HCT116 (cell line): ENCODE measurements around the gene SPRED1. TPM values are rescaled to one million over a fixed set of nuclear protein-coding genes. Genes with fewer than 3 reads are reported as not detected.

ENCODE experiments used
- ATAC-seq: fragments of 200-7000 bp; cut with Tn5 transposase; 2 replicates; pipeline ENCODE4 v1.9.1; 2020; ENCODE audit warnings: mild to moderate bottlenecking, moderate library complexity
- BruUV-seq: library from RNA; stranded (reverse); fragments of 400-500 nt; replicated peaks from 2 replicates; lab custom pipeline; 2021; lab: Mats Ljungman, UMichigan
- CTCF ChIA-PET: fragments of 300-600 bp; sonication (Branson Sonifier 250); formaldehyde crosslinking; loops from one replicate; lab custom pipeline; 2021; ENCODE audit warnings: antibody characterized with exemption; lab: Charles Lee
- POLR2A ChIA-PET: fragments of 300-600, 350-600 bp; sonication (Branson Sonifier 250); formaldehyde crosslinking; loops from one replicate; lab custom pipeline; 2021; ENCODE audit warnings: antibody characterized with exemption; lab: Charles Lee
- RAD21 ChIA-PET, 2 experiments: fragments of 300-600 bp; sonication (Branson Sonifier 250); formaldehyde crosslinking; loops; one replicate each; lab custom pipeline; 2023; ENCODE audit warnings: low total read pairs in 2 of 2; ENCODE audit not compliant: uncharacterized antibody in 2 of 2, unreplicated experiment in 2 of 2, low non-redundant PET in 1 of 2; lab: Charles Lee
- DNase-seq: peaks from one replicate; pipeline ENCODE4 v3.0.0-alpha.2; 2010; ENCODE audit warnings: low read depth, low spot score
- H2AFZ ChIP-seq: fragments of 200-600 bp; shearing (Covaris generic), sonication (generic); 2 replicates; pipeline ENCODE4 v1.6.1; 2017; ENCODE audit warnings: low read depth, mixed run types, mixed read lengths, antibody characterized with exemption, low read length; ENCODE audit not compliant: poor library complexity, severe bottlenecking
- H3K27ac ChIP-seq: 2 replicates; pipeline ENCODE4 v1.5.1; 2012; ENCODE audit warnings: low read depth, low read length
- H3K27me3 ChIP-seq: fragments of 200-600 bp; sonication (generic); 2 replicates; pipeline ENCODE4 v1.6.1; 2016; ENCODE audit warnings: mixed run types, low read length, mixed read lengths; ENCODE audit not compliant: insufficient read depth
- H3K36me3 ChIP-seq, 2 experiments: fragments of 200-500 bp in 1 of 2; fragments of 200-600 bp in 1 of 2; sonication (Bioruptor generic) in 1 of 2; sonication (generic) in 1 of 2; 2 replicates each; pipeline versions ENCODE4 v1.5.1 to v1.6.1; 2014 to 2016; ENCODE audit warnings: low read length in 2 of 2, inconsistent platforms in 1 of 2, mixed read lengths in 1 of 2, mixed run types in 1 of 2; ENCODE audit not compliant: insufficient read depth in 2 of 2, control insufficient read depth in 1 of 2
- H3K4me1 ChIP-seq, 2 experiments: fragments of 200-600 bp in 1 of 2; sonication (generic) in 1 of 2; 2 replicates each; pipeline versions ENCODE4 v1.5.1 to v1.6.1; 2012 to 2017; ENCODE audit warnings: low read length in 2 of 2, inconsistent platforms in 1 of 2, mild to moderate bottlenecking in 1 of 2, mixed read lengths in 1 of 2, mixed run types in 1 of 2, moderate library complexity in 1 of 2; ENCODE audit not compliant: insufficient read depth in 2 of 2, control insufficient read depth in 1 of 2
- H3K4me2 ChIP-seq: fragments of 200-600 bp; sonication (generic); 2 replicates; pipeline ENCODE4 v1.6.1; 2017; ENCODE audit warnings: mixed run types, low read length, mixed read lengths
- H3K4me3 ChIP-seq, 2 experiments: fragments of 200-600 bp in 1 of 2; sonication (generic) in 1 of 2; replicated peaks in 1 of 2; 2 replicates each; pipeline ENCODE4 v1.5.1; 2011 to 2016; ENCODE audit warnings: low read length in 2 of 2, control low read depth in 1 of 2, low read depth in 1 of 2, mild to moderate bottlenecking in 1 of 2, mixed read lengths in 1 of 2, mixed run types in 1 of 2
- H3K79me2 ChIP-seq: fragments of 200-600 bp; sonication (generic); 2 replicates; pipeline ENCODE4 v1.6.1; 2017; ENCODE audit warnings: mild to moderate bottlenecking, mixed run types, low read length, moderate library complexity, mixed read lengths; ENCODE audit not compliant: insufficient read depth
- H3K9ac ChIP-seq: fragments of 200-600 bp; sonication (generic); 2 replicates; pipeline ENCODE4 v1.6.1; 2016; ENCODE audit warnings: low read length, mixed read lengths
- H3K9me2 ChIP-seq: fragments of 200-600 bp; sonication (generic), shearing (Covaris generic); 2 replicates; pipeline ENCODE4 v1.6.1; 2017; ENCODE audit warnings: mixed run types, mild to moderate bottlenecking, moderate library complexity; ENCODE audit not compliant: insufficient read depth
- H3K9me3 ChIP-seq, 2 experiments: fragments of 200-500 bp in 1 of 2; fragments of 200-600 bp in 1 of 2; sonication (Bioruptor generic) in 1 of 2; sonication (generic) in 1 of 2; 2 replicates each; pipeline ENCODE4 v1.6.1; 2014 to 2017; ENCODE audit warnings: low read length in 2 of 2, mixed read lengths in 2 of 2, inconsistent platforms in 1 of 2, low read depth in 1 of 2, mild to moderate bottlenecking in 1 of 2, mixed run types in 1 of 2, moderate library complexity in 1 of 2; ENCODE audit not compliant: control insufficient read depth in 1 of 2, insufficient read depth in 1 of 2
- H4K20me1 ChIP-seq: fragments of 200-600 bp; sonication (generic), shearing (Covaris generic); 2 replicates; pipeline ENCODE4 v1.6.1; 2017; ENCODE audit warnings: mixed run types, mild to moderate bottlenecking, moderate library complexity; ENCODE audit not compliant: insufficient read depth
- ATF3 ChIP-seq: IDR thresholded peaks from 2 replicates; pipeline ENCODE4 v1.6.1; 2012
- CBX3 ChIP-seq: IDR thresholded peaks from 2 replicates; pipeline ENCODE4 v1.6.1; 2012; ENCODE audit warnings: low read depth
- CEBPB ChIP-seq: IDR thresholded peaks from 2 replicates; pipeline ENCODE4 v1.6.1; 2012; ENCODE audit warnings: low read depth
- EGR1 ChIP-seq: IDR thresholded peaks from 2 replicates; pipeline ENCODE4 v1.6.1; 2012; ENCODE audit warnings: low read depth
- EZH2phosphoT487 ChIP-seq: fragments of 200-600 bp; IDR thresholded peaks from 2 replicates; pipeline ENCODE4 v1.6.1; 2018; ENCODE audit warnings: antibody characterized with exemption, borderline replicate concordance
- FOSL1 ChIP-seq: IDR thresholded peaks from 2 replicates; pipeline ENCODE4 v1.6.1; 2012; ENCODE audit warnings: low read depth
- JUND ChIP-seq: IDR thresholded peaks from 2 replicates; pipeline ENCODE4 v1.6.1; 2012
- MAX ChIP-seq: IDR thresholded peaks from 2 replicates; pipeline ENCODE4 v1.6.1; 2012
- POLR2AphosphoS5 ChIP-seq: IDR thresholded peaks from 2 replicates; pipeline ENCODE4 v1.6.1; 2011; ENCODE audit warnings: mild to moderate bottlenecking, low read depth, low read length, moderate library complexity
- RAD21 ChIP-seq: IDR thresholded peaks from 2 replicates; pipeline ENCODE4 v1.6.1; 2012; ENCODE audit warnings: low read depth, mild to moderate bottlenecking
- SIN3A ChIP-seq: IDR thresholded peaks from 2 replicates; pipeline ENCODE4 v1.6.1; 2012; ENCODE audit warnings: low read depth
- SP1 ChIP-seq: IDR thresholded peaks from 2 replicates; pipeline ENCODE4 v1.6.1; 2012; ENCODE audit warnings: low read depth
- SRF ChIP-seq: IDR thresholded peaks from 2 replicates; pipeline ENCODE4 v1.6.1; 2012; ENCODE audit warnings: low read depth
- TCF7L2 ChIP-seq: IDR thresholded peaks from 2 replicates; pipeline ENCODE4 v1.7.0; 2011; ENCODE audit warnings: borderline replicate concordance, inconsistent platforms; ENCODE audit not compliant: insufficient read depth, insufficient read length; ENCODE audit errors: extremely low read depth
- YY1 ChIP-seq: IDR thresholded peaks from 2 replicates; pipeline ENCODE4 v1.6.1; 2011; ENCODE audit warnings: low read length, low read depth, moderate library complexity, mild to moderate bottlenecking; ENCODE audit not compliant: insufficient replicate concordance; ENCODE audit errors: extremely low read depth
- ZFX ChIP-seq: fragments of 450-650 bp; IDR thresholded peaks from 2 replicates; pipeline ENCODE4 v1.6.1; 2017
- ZNF274 ChIP-seq: fragments of 200-500 bp; sonication (Bioruptor generic); IDR thresholded peaks from 2 replicates; pipeline ENCODE4 v1.6.1; 2014; ENCODE audit warnings: mild to moderate bottlenecking, low read depth, low read length, inconsistent platforms
- intact Hi-C: fragments of 100-400 bp; cut with micrococcal nuclease; formaldehyde crosslinking; loops from 2 replicates; pipeline ENCODE4 v1.10.0; 2022
- total RNA-seq: library from RNA; stranded (reverse); gene quantifications from one replicate; pipeline ENCODE4 v1.2.1, GENCODE V29; 2021; ENCODE audit not compliant: unreplicated experiment
- TF ChIP-seq, protein P1 (sequence below), 3 experiments: fragments of 200-600 bp in 1 of 3; sonication (generic) in 1 of 3; IDR thresholded peaks in 2 of 3; conservative IDR thresholded peaks in 1 of 3; 2 replicates each; pipeline ENCODE4 v1.5.1; 2012 to 2017; ENCODE audit warnings: low read depth in 2 of 3, low read length in 2 of 3, antibody characterized with exemption in 1 of 3, borderline replicate concordance in 1 of 3, control low read depth in 1 of 3, mild to moderate bottlenecking in 1 of 3, mixed read lengths in 1 of 3, mixed run types in 1 of 3, moderate library complexity in 1 of 3; ENCODE audit not compliant: insufficient read depth in 1 of 3
- TF ChIP-seq, protein P2 (sequence below): IDR thresholded peaks from 2 replicates; pipeline ENCODE4 v1.6.1; 2011; ENCODE audit warnings: mild to moderate bottlenecking, low read length, moderate library complexity; ENCODE audit not compliant: insufficient replicate concordance; ENCODE audit errors: extremely low read depth
- TF ChIP-seq, protein P3 (sequence below): IDR thresholded peaks from 2 replicates; pipeline ENCODE4 v1.6.1; 2012; ENCODE audit warnings: low read depth

The SPRED1 gene
- total RNA-seq, 1 experiment from 2014 or later, result 24.7 TPM

- DNase-seq (no peak), ATAC-seq (no peak)
- Histone ChIP-seq H2AFZ (no peak overlapping the region), H3K36me3 (no peaks in the 10 kb centered on the region), H3K9me3 (no peaks in the 10 kb centered on the region), H3K27me3 (no peaks in the 10 kb centered on the region), H3K79me2 (no peaks in the 10 kb centered on the region), H4K20me1 (no peaks in the 10 kb centered on the region), H3K27ac (no peak overlapping the region), H3K4me1 (no peaks in the 10 kb centered on the region), H3K9me2 (peaks cover 3% of the 10 kb centered on the region; the same call in 1 of the 2 replicates), H3K4me3 (no peak overlapping the region), H3K9ac (no peak overlapping the region), H3K4me2 (no peak overlapping the region)
- ChIA-PET CTCF (no interaction called here), RAD21 (no interaction called here), POLR2A (no interaction called here)
- TF ChIP-seq CBX3 (no peak), SRF (no peak), MAX (no peak), EGR1 (no peak), FOSL1 (no peak), JUND (no peak), YY1 (no peak), ZFX (no peak), CEBPB (no peak), SP1 (no peak), ZNF274 (no peak), POLR2AphosphoS5 (no peak), EZH2phosphoT487 (no peak), TCF7L2 (no peak), RAD21 (no peak), ATF3 (no peak), SIN3A (no peak)
- TF ChIP-seq, protein P1, sequence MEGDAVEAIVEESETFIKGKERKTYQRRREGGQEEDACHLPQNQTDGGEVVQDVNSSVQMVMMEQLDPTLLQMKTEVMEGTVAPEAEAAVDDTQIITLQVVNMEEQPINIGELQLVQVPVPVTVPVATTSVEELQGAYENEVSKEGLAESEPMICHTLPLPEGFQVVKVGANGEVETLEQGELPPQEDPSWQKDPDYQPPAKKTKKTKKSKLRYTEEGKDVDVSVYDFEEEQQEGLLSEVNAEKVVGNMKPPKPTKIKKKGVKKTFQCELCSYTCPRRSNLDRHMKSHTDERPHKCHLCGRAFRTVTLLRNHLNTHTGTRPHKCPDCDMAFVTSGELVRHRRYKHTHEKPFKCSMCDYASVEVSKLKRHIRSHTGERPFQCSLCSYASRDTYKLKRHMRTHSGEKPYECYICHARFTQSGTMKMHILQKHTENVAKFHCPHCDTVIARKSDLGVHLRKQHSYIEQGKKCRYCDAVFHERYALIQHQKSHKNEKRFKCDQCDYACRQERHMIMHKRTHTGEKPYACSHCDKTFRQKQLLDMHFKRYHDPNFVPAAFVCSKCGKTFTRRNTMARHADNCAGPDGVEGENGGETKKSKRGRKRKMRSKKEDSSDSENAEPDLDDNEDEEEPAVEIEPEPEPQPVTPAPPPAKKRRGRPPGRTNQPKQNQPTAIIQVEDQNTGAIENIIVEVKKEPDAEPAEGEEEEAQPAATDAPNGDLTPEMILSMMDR (IDR thresholded peaks at IDR 0.05 in 2 of 3, conservative IDR thresholded peaks at IDR 0.05 in 1 of 3; ENCODE audit: borderline replicate concordance in 1 of 3, insufficient read depth in 1 of 3, low read depth in 2 of 3, low read length in 2 of 3), result no peak
- TF ChIP-seq, protein P2, sequence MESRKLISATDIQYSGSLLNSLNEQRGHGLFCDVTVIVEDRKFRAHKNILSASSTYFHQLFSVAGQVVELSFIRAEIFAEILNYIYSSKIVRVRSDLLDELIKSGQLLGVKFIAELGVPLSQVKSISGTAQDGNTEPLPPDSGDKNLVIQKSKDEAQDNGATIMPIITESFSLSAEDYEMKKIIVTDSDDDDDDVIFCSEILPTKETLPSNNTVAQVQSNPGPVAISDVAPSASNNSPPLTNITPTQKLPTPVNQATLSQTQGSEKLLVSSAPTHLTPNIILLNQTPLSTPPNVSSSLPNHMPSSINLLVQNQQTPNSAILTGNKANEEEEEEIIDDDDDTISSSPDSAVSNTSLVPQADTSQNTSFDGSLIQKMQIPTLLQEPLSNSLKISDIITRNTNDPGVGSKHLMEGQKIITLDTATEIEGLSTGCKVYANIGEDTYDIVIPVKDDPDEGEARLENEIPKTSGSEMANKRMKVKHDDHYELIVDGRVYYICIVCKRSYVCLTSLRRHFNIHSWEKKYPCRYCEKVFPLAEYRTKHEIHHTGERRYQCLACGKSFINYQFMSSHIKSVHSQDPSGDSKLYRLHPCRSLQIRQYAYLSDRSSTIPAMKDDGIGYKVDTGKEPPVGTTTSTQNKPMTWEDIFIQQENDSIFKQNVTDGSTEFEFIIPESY, result no peak
- TF ChIP-seq, protein P3, sequence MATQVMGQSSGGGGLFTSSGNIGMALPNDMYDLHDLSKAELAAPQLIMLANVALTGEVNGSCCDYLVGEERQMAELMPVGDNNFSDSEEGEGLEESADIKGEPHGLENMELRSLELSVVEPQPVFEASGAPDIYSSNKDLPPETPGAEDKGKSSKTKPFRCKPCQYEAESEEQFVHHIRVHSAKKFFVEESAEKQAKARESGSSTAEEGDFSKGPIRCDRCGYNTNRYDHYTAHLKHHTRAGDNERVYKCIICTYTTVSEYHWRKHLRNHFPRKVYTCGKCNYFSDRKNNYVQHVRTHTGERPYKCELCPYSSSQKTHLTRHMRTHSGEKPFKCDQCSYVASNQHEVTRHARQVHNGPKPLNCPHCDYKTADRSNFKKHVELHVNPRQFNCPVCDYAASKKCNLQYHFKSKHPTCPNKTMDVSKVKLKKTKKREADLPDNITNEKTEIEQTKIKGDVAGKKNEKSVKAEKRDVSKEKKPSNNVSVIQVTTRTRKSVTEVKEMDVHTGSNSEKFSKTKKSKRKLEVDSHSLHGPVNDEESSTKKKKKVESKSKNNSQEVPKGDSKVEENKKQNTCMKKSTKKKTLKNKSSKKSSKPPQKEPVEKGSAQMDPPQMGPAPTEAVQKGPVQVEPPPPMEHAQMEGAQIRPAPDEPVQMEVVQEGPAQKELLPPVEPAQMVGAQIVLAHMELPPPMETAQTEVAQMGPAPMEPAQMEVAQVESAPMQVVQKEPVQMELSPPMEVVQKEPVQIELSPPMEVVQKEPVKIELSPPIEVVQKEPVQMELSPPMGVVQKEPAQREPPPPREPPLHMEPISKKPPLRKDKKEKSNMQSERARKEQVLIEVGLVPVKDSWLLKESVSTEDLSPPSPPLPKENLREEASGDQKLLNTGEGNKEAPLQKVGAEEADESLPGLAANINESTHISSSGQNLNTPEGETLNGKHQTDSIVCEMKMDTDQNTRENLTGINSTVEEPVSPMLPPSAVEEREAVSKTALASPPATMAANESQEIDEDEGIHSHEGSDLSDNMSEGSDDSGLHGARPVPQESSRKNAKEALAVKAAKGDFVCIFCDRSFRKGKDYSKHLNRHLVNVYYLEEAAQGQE, result no peak
- intact Hi-C loops, result no loop called here
- no TSS peak for BruUV-seq
Measured at GRCh38 chr15:38238311-38238710, 14.3 kb upstream of the SPRED1 start.
